NCI-H82 (cell line): ENCODE results near the gene AMDHD2.
A peak's percentile ranks its signal among the peaks of the same experiment; 100 is the strongest.
"Not testable (repeated sequence)": the region's sequence is repeated elsewhere in the genome, so short reads cannot be mapped to it uniquely, and the experiment has no call there.

ENCODE experiments used
- DNase-seq: peaks from one replicate; lab custom pipeline; 2025; lab: John Stamatoyannopoulos, UW

AMDHD2 gene

DNA sequence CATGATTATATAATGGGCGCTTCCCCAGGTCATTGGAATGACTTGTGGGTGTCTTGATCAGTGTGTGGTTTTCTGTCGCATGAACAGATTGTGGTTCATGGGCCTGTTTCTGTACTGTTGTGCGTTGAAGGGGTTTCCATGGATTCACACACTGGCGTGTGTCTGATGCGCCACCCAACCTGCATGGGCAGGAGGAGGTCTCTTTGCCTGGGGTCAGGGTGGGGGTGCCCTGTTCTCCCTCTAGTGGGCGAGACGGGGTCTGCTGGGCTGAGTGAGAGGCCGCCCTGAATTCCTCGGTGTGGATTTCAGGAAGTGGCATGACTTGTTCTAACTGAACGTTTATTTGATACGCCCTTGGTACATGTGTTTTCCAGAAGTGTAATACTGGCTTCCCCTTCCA, 60.0 kb downstream of the AMDHD2 start:
- peak; percentile 21 for DNase-seq

DNA sequence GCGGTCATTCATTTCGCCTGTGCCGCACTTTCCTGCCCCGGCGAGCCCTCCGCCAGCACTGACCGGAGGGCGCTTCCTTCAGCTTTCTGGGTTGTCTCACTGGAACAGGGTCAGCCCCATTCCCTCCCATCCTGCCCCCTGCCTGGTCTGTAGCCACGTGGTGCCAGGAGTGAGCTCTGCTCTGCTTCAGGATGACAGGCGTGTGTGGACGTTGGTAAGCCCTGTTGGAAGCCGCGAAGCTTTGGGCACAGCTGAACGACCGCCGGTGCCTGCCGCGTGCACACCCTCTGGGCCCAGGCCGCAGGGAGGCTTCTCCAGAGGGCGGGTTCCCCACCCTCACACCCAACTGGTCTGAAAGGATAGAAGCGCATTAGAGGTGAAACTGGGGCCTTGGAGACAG, 60.6 kb downstream of the AMDHD2 start:
- not testable (repeated sequence) for DNase-seq
